ENCODE data around the gene GBX2.
A peak's percentile ranks its signal among the peaks of the same experiment; 100 is the strongest.

GBX2 gene

GRCh38 chr2:236179236-236180075 is 11.3 kb upstream of the GBX2 start:
- no peak overlapping the region for H3K4me2 ChIP-seq (ENCODE audit: insufficient read depth, low read length)
- H3K27me3 ChIP-seq (ENCODE audit: insufficient read depth, low read length, poor library complexity), result no peaks in the 10 kb centered on the region
- H3K4me3 ChIP-seq (ENCODE audit: low read depth in 1 of 2, low read length in 2 of 2), result no peak overlapping the region

GRCh38 chr2:236178890-236179235 is 10.7 kb upstream of the GBX2 start:
- no peak overlapping the region for H3K4me2 ChIP-seq (ENCODE audit: insufficient read depth, low read length)
- no peaks in the 10 kb centered on the region for H3K27me3 ChIP-seq (ENCODE audit: insufficient read depth, low read length, poor library complexity)
- no peak overlapping the region for H3K4me3 ChIP-seq (ENCODE audit: low read depth in 1 of 2, low read length in 2 of 2)

More at GRCh38 chr2:236179236-236180075, 11.3 kb upstream of the GBX2 start:
- Histone ChIP-seq H3K4me1 (ENCODE audit: insufficient read depth, low read length) (no peaks in the 10 kb centered on the region), H3K36me3 (ENCODE audit: insufficient read depth, low read length) (no peaks in the 10 kb centered on the region), H3K9me3 (ENCODE audit: insufficient read depth, low read length, severe bottlenecking) (no peaks in the 10 kb centered on the region), H4K20me1 (ENCODE audit: insufficient read depth, low read length) (no peaks in the 10 kb centered on the region), H3K79me2 (ENCODE audit: insufficient read depth, low read length) (no peaks in the 10 kb centered on the region), H3K9ac (ENCODE audit: low read depth, low read length) (no peak overlapping the region), H2AFZ (ENCODE audit: low read depth, low read length) (no peak overlapping the region), H3K27ac (ENCODE audit: low read length) (no peak overlapping the region)
- ATAC-seq (ENCODE audit: insufficient read depth, low read depth) (no peak), DNase-seq (no peak)
- no peak for TF ChIP-seq CTCF (IDR thresholded peaks at IDR 0.05; ENCODE audit: borderline replicate concordance, extremely low read depth, low read length, poor library complexity, severe bottlenecking)
- no peak for TF ChIP-seq EZH2 (IDR thresholded peaks at IDR 0.05; ENCODE audit: borderline replicate concordance, low read depth, low read length, severe bottlenecking)

GRCh38 chr2:236177967-236178889 is 10.0 kb upstream of the GBX2 start:
- H3K27ac ChIP-seq (ENCODE audit: low read length), result no peak overlapping the region
- DNase-seq (no peak), ATAC-seq (ENCODE audit: insufficient read depth, low read depth) (no peak)
- H3K4me1 ChIP-seq (ENCODE audit: insufficient read depth, low read length), result no peaks in the 10 kb centered on the region
- no peaks in the 10 kb centered on the region for H4K20me1 ChIP-seq (ENCODE audit: insufficient read depth, low read length)
- H3K9me3 ChIP-seq (ENCODE audit: insufficient read depth, low read length, severe bottlenecking), result no peaks in the 10 kb centered on the region
- TF ChIP-seq EZH2 (IDR thresholded peaks at IDR 0.05; ENCODE audit: borderline replicate concordance, low read depth, low read length, severe bottlenecking), result no peak
- TF ChIP-seq CTCF (IDR thresholded peaks at IDR 0.05; ENCODE audit: borderline replicate concordance, extremely low read depth, low read length, poor library complexity, severe bottlenecking), result peak; percentile 29
- H2AFZ ChIP-seq (ENCODE audit: low read depth, low read length), result no peak overlapping the region
- no peak overlapping the region for H3K9ac ChIP-seq (ENCODE audit: low read depth, low read length)
- no peak overlapping the region for H3K4me3 ChIP-seq (ENCODE audit: low read depth in 1 of 2, low read length in 2 of 2)
- H3K4me2 ChIP-seq (ENCODE audit: insufficient read depth, low read length), result no peak overlapping the region
- no peaks in the 10 kb centered on the region for H3K36me3 ChIP-seq (ENCODE audit: insufficient read depth, low read length)
- no peaks in the 10 kb centered on the region for H3K27me3 ChIP-seq (ENCODE audit: insufficient read depth, low read length, poor library complexity)
- no peaks in the 10 kb centered on the region for H3K79me2 ChIP-seq (ENCODE audit: insufficient read depth, low read length)

More at GRCh38 chr2:236178890-236179235, 10.7 kb upstream of the GBX2 start:
- Histone ChIP-seq H3K27ac (ENCODE audit: low read length) (no peak overlapping the region), H2AFZ (ENCODE audit: low read depth, low read length) (no peak overlapping the region), H3K4me1 (ENCODE audit: insufficient read depth, low read length) (no peaks in the 10 kb centered on the region), H3K9me3 (ENCODE audit: insufficient read depth, low read length, severe bottlenecking) (no peaks in the 10 kb centered on the region), H3K36me3 (ENCODE audit: insufficient read depth, low read length) (no peaks in the 10 kb centered on the region), H4K20me1 (ENCODE audit: insufficient read depth, low read length) (no peaks in the 10 kb centered on the region), H3K9ac (ENCODE audit: low read depth, low read length) (no peak overlapping the region), H3K79me2 (ENCODE audit: insufficient read depth, low read length) (no peaks in the 10 kb centered on the region)
- DNase-seq (no peak), ATAC-seq (ENCODE audit: insufficient read depth, low read depth) (no peak)
- TF ChIP-seq CTCF (IDR thresholded peaks at IDR 0.05; ENCODE audit: borderline replicate concordance, extremely low read depth, low read length, poor library complexity, severe bottlenecking), result no peak
- no peak for TF ChIP-seq EZH2 (IDR thresholded peaks at IDR 0.05; ENCODE audit: borderline replicate concordance, low read depth, low read length, severe bottlenecking)

Measured in DND-41 (cell line).